ENCODE data around the gene LHCGR.

LHCGR gene

GRCh38 chr2:48755473-48755872 lies at the start of gene LHCGR:
Gene LHCGR, minus strand, starts transcription at chr2:48755724. Its CDS starts 53 bp downstream, at chr2:48755671.
- DNase-seq (ENCODE audit: low read depth): no peak

- no peak for DNase-seq (ENCODE audit: low read depth)
These were observed 44.1 kb upstream of the LHCGR start for GRCh38 chr2:48799601-48800000.

GRCh38 chr2:48795065-48795464 lies 39.5 kb upstream of the LHCGR start:
- no peak for DNase-seq (ENCODE audit: low read depth)

GRCh38 chr2:48793671-48794070 lies 38.1 kb upstream of the LHCGR start:
- DNase-seq (ENCODE audit: low read depth): no peak

- DNase-seq (ENCODE audit: low read depth): no peak
These were observed 36.5 kb upstream of the LHCGR start for GRCh38 chr2:48792030-48792429.

- no peak for DNase-seq (ENCODE audit: low read depth)
These were observed 35.1 kb upstream of the LHCGR start for GRCh38 chr2:48790407-48791170.

GRCh38 chr2:48787580-48787979 lies 32.1 kb upstream of the LHCGR start:
- no peak for DNase-seq (ENCODE audit: low read depth)

- no peak for DNase-seq (ENCODE audit: low read depth)
These were observed 25.8 kb upstream of the LHCGR start for GRCh38 chr2:48781366-48781765.

GRCh38 chr2:48779019-48779716 lies 23.6 kb upstream of the LHCGR start:
- DNase-seq (ENCODE audit: low read depth): no peak

- DNase-seq (ENCODE audit: low read depth): no peak
These were observed 18.7 kb upstream of the LHCGR start for GRCh38 chr2:48774251-48774650.

- no peak for DNase-seq (ENCODE audit: low read depth)
These were observed 15.9 kb upstream of the LHCGR start for GRCh38 chr2:48771241-48772014.

GRCh38 chr2:48770181-48770580 lies 14.7 kb upstream of the LHCGR start:
- no peak for DNase-seq (ENCODE audit: low read depth)

- no peak for DNase-seq (ENCODE audit: low read depth)
These were observed 13.1 kb upstream of the LHCGR start for GRCh38 chr2:48768669-48769068.

GRCh38 chr2:48767330-48767729 lies 11.8 kb upstream of the LHCGR start:
- DNase-seq (ENCODE audit: low read depth): no peak

- DNase-seq (ENCODE audit: low read depth): no peak
These were observed 5.3 kb upstream of the LHCGR start for GRCh38 chr2:48760826-48761225.

GRCh38 chr2:48759682-48760081 lies 4.2 kb upstream of the LHCGR start:
- no peak for DNase-seq (ENCODE audit: low read depth)

GRCh38 chr2:48756289-48756688 lies 765 bp upstream of the LHCGR start:
- no peak for DNase-seq (ENCODE audit: low read depth)

GRCh38 chr2:48754874-48755273 lies 650 bp downstream of the LHCGR start:
- no peak for DNase-seq (ENCODE audit: low read depth)

- DNase-seq (ENCODE audit: low read depth): no peak
These were observed 2.3 kb downstream of the LHCGR start for GRCh38 chr2:48753228-48753627.

- DNase-seq (ENCODE audit: low read depth): no peak
These were observed 5.3 kb downstream of the LHCGR start for GRCh38 chr2:48750128-48750739.

- DNase-seq (ENCODE audit: low read depth): no peak
These were observed 6.0 kb downstream of the LHCGR start for GRCh38 chr2:48749291-48750127.

Data from activated gamma-delta T cell treated with anti-CD3 and anti-CD28 coated beads, Interleukin-2, amount 50 U/mL, for 16 hours (primary cell).